Fibroblast of pulmonary artery (primary cell): ENCODE data around the gene PLEKHM3.
A peak's percentile ranks its signal among the peaks of the same experiment; 100 is the strongest.
"Not testable (repeated sequence)": the region's sequence is repeated elsewhere in the genome, so short reads cannot be mapped to it uniquely, and the experiment has no call there.

Experiments
- DNase-seq: peaks from one replicate; pipeline ENCODE4 v3.0.0-alpha.2; 2010; ENCODE audit warnings: low read depth
- H3K4me3 ChIP-seq: replicated peaks from 2 replicates; pipeline ENCODE4 v1.5.1; 2011; ENCODE audit warnings: low read depth, mild to moderate bottlenecking, control low read depth, low read length, moderate library complexity
- TF ChIP-seq, protein P1 (sequence below): IDR thresholded peaks from 2 replicates; pipeline ENCODE4 v1.5.1; 2011; ENCODE audit warnings: mild to moderate bottlenecking, control low read depth, low read length, inconsistent platforms; ENCODE audit errors: missing control alignments

Gene PLEKHM3

DNA sequence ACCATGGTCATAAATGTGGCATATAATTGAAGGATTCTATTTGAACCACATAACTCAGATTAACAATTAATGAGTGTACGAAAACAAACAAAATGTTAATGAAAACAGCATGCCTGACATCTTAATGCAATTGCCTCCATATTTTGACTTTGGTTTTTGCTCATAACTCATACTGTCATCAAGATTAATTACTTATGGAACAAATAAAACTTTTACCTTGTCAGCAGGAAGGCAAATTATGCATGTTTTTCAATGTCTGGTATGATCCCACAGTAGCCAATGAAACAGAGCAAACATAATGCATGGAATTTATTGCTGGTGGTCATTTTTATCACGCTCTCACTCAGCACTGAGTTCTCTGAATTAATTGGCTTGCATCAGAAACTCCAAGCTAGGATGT lies 5.1 kb downstream of the PLEKHM3 start:
- H3K4me3 ChIP-seq = no peak overlapping the region
- DNase-seq = no peak
- TF ChIP-seq, protein P1, sequence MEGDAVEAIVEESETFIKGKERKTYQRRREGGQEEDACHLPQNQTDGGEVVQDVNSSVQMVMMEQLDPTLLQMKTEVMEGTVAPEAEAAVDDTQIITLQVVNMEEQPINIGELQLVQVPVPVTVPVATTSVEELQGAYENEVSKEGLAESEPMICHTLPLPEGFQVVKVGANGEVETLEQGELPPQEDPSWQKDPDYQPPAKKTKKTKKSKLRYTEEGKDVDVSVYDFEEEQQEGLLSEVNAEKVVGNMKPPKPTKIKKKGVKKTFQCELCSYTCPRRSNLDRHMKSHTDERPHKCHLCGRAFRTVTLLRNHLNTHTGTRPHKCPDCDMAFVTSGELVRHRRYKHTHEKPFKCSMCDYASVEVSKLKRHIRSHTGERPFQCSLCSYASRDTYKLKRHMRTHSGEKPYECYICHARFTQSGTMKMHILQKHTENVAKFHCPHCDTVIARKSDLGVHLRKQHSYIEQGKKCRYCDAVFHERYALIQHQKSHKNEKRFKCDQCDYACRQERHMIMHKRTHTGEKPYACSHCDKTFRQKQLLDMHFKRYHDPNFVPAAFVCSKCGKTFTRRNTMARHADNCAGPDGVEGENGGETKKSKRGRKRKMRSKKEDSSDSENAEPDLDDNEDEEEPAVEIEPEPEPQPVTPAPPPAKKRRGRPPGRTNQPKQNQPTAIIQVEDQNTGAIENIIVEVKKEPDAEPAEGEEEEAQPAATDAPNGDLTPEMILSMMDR = no peak

DNA sequence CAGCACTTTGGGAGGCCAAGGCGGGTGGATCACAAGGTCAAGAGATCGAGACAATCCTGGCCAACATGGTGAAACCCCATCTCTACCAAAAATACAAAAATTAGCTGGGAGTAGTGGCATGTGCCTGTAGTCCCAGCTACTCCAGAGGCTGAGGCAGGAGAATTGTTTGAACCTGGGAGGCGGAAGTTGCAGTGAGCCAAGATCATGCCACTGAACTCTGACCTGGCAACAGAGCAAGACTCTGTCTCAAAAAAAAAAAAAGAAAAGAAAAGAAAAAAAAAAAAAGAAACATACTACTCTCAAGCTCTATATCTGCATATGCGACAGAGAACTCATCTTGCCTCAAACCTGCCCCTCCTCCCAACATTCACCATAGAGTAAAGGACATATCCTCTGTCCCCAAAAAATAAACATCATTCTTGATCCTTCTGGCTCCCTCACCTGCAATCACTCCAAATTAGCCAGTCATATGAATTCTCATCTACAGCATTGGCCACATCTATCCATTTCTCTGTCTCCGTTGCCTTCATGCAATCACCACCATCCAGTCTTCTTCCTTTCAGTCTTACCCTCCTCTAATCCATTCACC lies 7.1 kb downstream of the PLEKHM3 start:
- not testable (repeated sequence) for H3K4me3 ChIP-seq, DNase-seq

DNA sequence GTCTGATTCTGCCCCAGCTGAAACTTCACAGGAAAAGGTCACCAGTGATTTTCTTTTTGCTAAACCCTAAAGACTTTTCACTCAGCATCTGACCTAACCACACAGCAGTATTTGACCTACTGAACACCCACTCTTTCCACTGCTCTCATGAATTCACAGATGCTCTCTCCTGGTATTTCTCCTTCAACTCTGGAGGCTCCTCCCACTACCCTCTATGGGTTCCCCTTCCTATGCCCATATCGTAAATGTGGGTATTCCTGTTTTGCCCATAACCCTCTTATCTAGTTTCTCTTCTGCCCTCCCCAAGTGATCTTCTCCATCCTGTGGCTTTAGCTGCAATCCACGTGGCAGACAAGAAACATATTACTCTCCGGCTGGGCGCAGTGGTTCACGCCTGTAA lies 7.6 kb downstream of the PLEKHM3 start:
- H3K4me3 ChIP-seq = no peak overlapping the region
- no peak for DNase-seq
- TF ChIP-seq, protein P1 = no peak

DNA sequence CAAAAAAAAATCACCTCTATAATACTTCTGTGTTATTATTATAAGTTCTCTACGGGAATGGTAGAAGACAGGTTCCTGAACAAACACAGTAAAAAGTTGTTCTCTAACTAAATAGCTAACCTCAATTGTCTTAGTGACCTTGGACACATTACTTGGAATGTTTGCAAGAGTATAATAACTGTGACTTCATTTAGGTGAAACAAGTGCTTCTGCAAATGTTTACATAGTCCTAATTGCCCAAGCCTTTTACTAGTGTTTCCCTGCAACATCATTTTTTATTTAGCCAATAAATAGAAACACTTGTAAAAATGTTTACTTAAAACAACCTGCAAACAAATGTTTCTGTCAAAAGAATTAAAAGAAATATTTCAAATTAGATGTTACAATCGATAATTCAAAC lies 9.9 kb downstream of the PLEKHM3 start:
- DNase-seq = no peak
- H3K4me3 ChIP-seq = no peak overlapping the region
- TF ChIP-seq, protein P1 = no peak

DNA sequence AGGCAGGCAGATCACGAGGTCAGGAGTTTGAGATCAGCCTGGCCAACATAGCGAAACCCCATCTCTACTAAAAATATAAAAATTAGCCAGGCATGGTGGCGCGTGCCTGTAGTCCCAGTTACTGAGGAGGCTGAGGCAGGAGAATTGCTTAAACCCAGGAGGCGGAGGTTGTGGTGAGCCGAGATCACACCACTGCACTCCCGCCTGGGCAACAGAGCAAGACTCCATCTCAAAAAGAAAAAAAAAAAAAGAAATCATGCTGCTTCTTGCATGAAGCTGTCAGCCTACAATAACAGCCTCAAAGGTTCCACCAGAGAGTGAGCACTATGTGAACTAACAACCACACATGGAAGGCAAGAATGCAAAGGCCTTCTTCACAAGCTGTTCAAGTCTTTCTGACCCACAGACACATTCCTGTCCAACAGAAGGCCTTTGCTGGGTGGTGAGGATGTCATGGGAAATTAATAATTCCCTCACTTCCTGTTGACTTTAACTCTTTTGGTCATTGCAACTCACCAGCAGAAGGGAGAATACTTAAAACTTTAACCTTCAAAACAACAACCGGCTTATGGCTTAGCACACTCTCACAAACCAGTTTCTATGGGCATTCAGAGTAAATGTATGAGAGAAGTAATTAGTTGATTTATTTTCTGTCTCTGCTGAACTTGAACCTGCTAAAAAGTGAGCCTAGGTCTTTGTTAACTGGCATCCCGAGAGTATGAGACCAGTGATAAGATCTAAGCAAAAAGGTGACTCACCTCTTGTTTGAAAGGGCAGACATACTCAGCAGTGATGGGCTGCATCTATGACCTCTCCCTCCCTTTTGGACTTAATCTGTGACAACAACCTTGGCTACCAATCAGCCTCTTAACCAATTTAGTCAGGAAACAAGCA lies 11.8 kb downstream of the PLEKHM3 start:
- TF ChIP-seq, protein P1 = no peak
- DNase-seq = peak; percentile 52
- H3K4me3 ChIP-seq = no peak overlapping the region

DNA sequence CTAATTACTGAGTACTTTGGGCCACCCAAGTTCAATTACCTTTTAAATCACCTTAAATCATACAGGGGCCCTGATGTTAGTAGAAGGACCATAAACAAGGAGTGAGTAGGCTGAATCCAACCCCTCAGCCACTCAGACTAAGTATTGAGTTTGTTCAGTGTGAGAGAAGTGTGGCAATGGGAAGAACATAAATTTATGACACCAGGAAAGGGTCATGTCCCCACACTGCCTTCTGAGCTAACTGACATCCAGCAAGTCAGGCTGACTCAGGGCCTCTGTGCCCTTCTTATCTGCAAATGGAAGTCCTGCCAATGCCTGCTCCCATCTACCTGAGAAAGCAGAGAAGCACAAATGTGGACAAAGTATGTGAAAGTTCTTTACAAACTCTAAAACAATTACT lies 12.9 kb downstream of the PLEKHM3 start:
- DNase-seq = no peak
- TF ChIP-seq, protein P1 = no peak

DNA sequence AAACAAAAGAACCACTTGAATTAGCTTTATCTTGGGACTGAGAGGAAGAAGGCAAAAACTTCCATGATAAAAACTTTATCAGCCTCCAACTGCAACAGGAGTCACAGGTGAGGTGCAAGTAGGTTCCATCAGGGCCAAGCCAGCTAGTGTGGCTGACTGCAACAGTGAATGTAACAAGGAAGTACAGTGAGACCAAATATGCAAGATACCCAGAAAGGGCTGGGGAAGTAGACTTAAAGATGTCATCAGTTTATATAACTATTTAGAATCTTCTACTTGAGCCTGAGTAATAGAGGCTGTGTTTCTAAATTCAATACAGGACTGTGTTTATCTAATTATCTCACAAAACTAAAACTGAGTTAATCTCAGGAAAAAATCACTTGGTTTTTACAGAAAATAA lies 14.8 kb downstream of the PLEKHM3 start:
- no peak for DNase-seq
- TF ChIP-seq, protein P1 = no peak
- no peak overlapping the region for H3K4me3 ChIP-seq

More for the DNA sequence above, 12.9 kb downstream of the PLEKHM3 start:
- H3K4me3 ChIP-seq = no peak overlapping the region
